ENCODE results near the gene RNF220. TPM values are rescaled to one million over a fixed set of nuclear protein-coding genes. Genes with fewer than 3 reads are reported as not detected.

Gene RNF220
- total RNA-seq, 1 donor from 2014 or later: 47.1 TPM

DNA sequence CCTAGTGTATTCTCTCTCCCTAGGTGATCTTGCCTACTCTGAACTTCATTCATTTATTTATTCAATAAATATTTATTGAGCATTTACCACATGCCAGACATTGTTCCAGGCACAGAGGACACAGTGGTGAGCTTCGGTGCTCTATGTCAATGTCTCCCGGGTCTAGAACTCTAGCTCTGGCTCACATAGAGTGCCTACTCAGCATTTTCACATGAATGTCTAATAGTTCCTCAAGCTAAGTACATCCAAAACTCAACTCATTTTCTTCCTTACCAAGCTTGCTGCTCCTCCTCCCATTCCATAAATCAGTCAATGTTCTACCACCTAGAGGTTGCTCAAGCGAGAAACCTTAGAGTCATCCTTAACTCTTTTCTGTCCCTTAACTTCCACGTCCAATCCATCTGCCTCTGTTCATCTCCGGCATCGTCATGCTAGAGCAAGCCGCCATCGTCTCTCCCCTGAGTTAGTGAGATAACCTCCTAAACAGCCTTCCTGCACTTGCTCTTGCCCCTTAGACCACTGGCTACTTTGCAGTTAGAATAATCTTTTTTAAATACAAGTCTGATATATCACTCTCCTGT, 201.7 kb downstream of the RNF220 start:
- DNase-seq (ENCODE audit: low read depth) (no peak), FAIRE-seq (no peak)
- no peak overlapping the region for H2AFZ ChIP-seq (ENCODE audit: low read depth, low read length)
- H3K4me2 ChIP-seq (ENCODE audit: low read length): no peak overlapping the region
- peaks cover 18% of the 10 kb centered on the region for H3K27me3 ChIP-seq (ENCODE audit: insufficient read depth, low read length)
- H3K36me3 ChIP-seq (ENCODE audit: insufficient read depth, low read length): no peaks in the 10 kb centered on the region
- no peaks in the 10 kb centered on the region for H3K4me1 ChIP-seq (ENCODE audit: insufficient read depth, low read length)
- Mint-ChIP-seq H3K9me3 (ENCODE audit: unreplicated experiment) (peaks cover 1% of the 10 kb centered on the region), H3K4me3 (ENCODE audit: unreplicated experiment) (no peak overlapping the region), H3K27ac (ENCODE audit: unreplicated experiment) (no peak overlapping the region), H3K4me1 (ENCODE audit: low read depth, unreplicated experiment) (no peaks in the 10 kb centered on the region), H3K36me3 (ENCODE audit: low read depth, unreplicated experiment) (no peaks in the 10 kb centered on the region), H3K27me3 (ENCODE audit: low read depth, unreplicated experiment) (peaks cover 23% of the 10 kb centered on the region)
- no peak overlapping the region for H3K4me3 ChIP-seq (ENCODE audit: insufficient read depth, low read depth, low read length)
- no peaks in the 10 kb centered on the region for H4K20me1 ChIP-seq (ENCODE audit: insufficient read depth, low read length)
- H3K9me3 ChIP-seq (ENCODE audit: insufficient read depth, low read depth, low read length): no peaks in the 10 kb centered on the region
- H3K79me2 ChIP-seq (ENCODE audit: insufficient read depth, low read length): no peaks in the 10 kb centered on the region
- TF ChIP-seq, protein P1, sequence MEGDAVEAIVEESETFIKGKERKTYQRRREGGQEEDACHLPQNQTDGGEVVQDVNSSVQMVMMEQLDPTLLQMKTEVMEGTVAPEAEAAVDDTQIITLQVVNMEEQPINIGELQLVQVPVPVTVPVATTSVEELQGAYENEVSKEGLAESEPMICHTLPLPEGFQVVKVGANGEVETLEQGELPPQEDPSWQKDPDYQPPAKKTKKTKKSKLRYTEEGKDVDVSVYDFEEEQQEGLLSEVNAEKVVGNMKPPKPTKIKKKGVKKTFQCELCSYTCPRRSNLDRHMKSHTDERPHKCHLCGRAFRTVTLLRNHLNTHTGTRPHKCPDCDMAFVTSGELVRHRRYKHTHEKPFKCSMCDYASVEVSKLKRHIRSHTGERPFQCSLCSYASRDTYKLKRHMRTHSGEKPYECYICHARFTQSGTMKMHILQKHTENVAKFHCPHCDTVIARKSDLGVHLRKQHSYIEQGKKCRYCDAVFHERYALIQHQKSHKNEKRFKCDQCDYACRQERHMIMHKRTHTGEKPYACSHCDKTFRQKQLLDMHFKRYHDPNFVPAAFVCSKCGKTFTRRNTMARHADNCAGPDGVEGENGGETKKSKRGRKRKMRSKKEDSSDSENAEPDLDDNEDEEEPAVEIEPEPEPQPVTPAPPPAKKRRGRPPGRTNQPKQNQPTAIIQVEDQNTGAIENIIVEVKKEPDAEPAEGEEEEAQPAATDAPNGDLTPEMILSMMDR (IDR thresholded peaks at IDR 0.05; ENCODE audit: insufficient read depth, low read depth, low read length): no peak
- no peak for TF ChIP-seq EZH2 (IDR thresholded peaks at IDR 0.05; ENCODE audit: insufficient read depth, low read length)
- no peak overlapping the region for H3K27ac ChIP-seq (ENCODE audit: low read depth, low read length)
- no peak overlapping the region for H3K9ac ChIP-seq (ENCODE audit: low read length)

DNA sequence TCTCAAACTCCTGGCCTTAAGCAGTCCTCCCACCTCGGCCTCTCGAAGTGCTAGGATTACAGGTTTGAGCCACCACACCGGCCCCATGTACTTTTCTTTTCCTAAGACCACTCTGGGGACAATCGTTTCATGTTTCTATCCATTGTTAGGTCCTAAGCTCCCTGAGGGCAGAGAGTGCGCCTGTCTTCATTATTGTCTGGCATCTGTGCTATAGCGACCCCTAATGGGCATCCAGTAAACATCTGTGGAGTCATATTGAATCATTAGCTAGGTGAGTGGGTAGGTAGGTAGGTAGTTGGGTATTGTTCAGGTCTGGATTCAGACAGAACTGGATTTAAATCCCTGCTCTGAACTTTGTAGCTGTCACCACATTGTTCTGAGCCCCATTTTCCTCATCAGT, 203.1 kb downstream of the RNF220 start:
- Mint-ChIP-seq H3K9me3 (ENCODE audit: unreplicated experiment) (peaks cover 1% of the 10 kb centered on the region), H3K4me1 (ENCODE audit: low read depth, unreplicated experiment) (no peaks in the 10 kb centered on the region), H3K36me3 (ENCODE audit: low read depth, unreplicated experiment) (no peaks in the 10 kb centered on the region), H3K27ac (ENCODE audit: unreplicated experiment) (no peak overlapping the region), H3K4me3 (ENCODE audit: unreplicated experiment) (no peak overlapping the region), H3K27me3 (ENCODE audit: low read depth, unreplicated experiment) (peaks cover 27% of the 10 kb centered on the region)
- no peaks in the 10 kb centered on the region for H3K4me1 ChIP-seq (ENCODE audit: insufficient read depth, low read length)
- H3K4me3 ChIP-seq (ENCODE audit: insufficient read depth, low read depth, low read length): no peak overlapping the region
- no peaks in the 10 kb centered on the region for H3K9me3 ChIP-seq (ENCODE audit: insufficient read depth, low read depth, low read length)
- H3K27ac ChIP-seq (ENCODE audit: low read depth, low read length): no peak overlapping the region
- no peak for DNase-seq (ENCODE audit: low read depth)
- H3K9ac ChIP-seq (ENCODE audit: low read length): no peak overlapping the region
- no peaks in the 10 kb centered on the region for H3K79me2 ChIP-seq (ENCODE audit: insufficient read depth, low read length)
- no peak for FAIRE-seq
- TF ChIP-seq EZH2 (IDR thresholded peaks at IDR 0.05; ENCODE audit: insufficient read depth, low read length): no peak
- TF ChIP-seq, protein P1 (IDR thresholded peaks at IDR 0.05; ENCODE audit: insufficient read depth, low read depth, low read length): peak; percentile 5
- no peaks in the 10 kb centered on the region for H4K20me1 ChIP-seq (ENCODE audit: insufficient read depth, low read length)
- H2AFZ ChIP-seq (ENCODE audit: low read depth, low read length): no peak overlapping the region
- peaks cover 11% of the 10 kb centered on the region for H3K27me3 ChIP-seq (ENCODE audit: insufficient read depth, low read length)
- H3K36me3 ChIP-seq (ENCODE audit: insufficient read depth, low read length): no peaks in the 10 kb centered on the region
- H3K4me2 ChIP-seq (ENCODE audit: low read length): no peak overlapping the region

DNA sequence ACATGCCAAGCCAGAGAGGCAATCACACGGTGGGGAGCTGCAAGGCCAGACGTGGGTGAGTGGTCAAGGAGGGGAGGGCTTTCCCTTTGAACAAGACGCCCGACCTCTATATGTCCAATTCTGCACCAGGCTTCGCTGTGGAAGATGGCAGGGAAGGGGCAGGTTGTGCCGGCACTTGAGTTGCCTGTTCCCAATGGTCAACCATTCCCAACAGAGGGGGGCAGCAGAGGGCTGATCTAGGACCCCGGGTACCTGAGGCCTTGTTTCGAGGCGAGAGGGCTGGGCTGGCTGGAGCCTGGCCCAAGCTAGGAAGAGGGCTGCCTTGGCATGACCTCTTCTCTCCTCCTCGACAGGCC, 204.3 kb downstream of the RNF220 start:
- H3K27me3 ChIP-seq (ENCODE audit: insufficient read depth, low read length): peaks cover 8% of the 10 kb centered on the region
- Mint-ChIP-seq H3K27me3 (ENCODE audit: low read depth, unreplicated experiment) (peaks cover 23% of the 10 kb centered on the region), H3K27ac (ENCODE audit: unreplicated experiment) (no peak overlapping the region), H3K4me3 (ENCODE audit: unreplicated experiment) (no peak overlapping the region), H3K9me3 (ENCODE audit: unreplicated experiment) (peaks cover 1% of the 10 kb centered on the region), H3K4me1 (ENCODE audit: low read depth, unreplicated experiment) (no peaks in the 10 kb centered on the region), H3K36me3 (ENCODE audit: low read depth, unreplicated experiment) (no peaks in the 10 kb centered on the region)
- H4K20me1 ChIP-seq (ENCODE audit: insufficient read depth, low read length): no peaks in the 10 kb centered on the region
- DNase-seq (ENCODE audit: low read depth): no peak
- H3K9me3 ChIP-seq (ENCODE audit: insufficient read depth, low read depth, low read length): no peaks in the 10 kb centered on the region
- H3K36me3 ChIP-seq (ENCODE audit: insufficient read depth, low read length): no peaks in the 10 kb centered on the region
- no peaks in the 10 kb centered on the region for H3K79me2 ChIP-seq (ENCODE audit: insufficient read depth, low read length)
- H3K9ac ChIP-seq (ENCODE audit: low read length): no peak overlapping the region
- H2AFZ ChIP-seq (ENCODE audit: low read depth, low read length): no peak overlapping the region
- H3K4me1 ChIP-seq (ENCODE audit: insufficient read depth, low read length): no peaks in the 10 kb centered on the region
- no peak overlapping the region for H3K4me3 ChIP-seq (ENCODE audit: insufficient read depth, low read depth, low read length)
- FAIRE-seq: no peak
- H3K27ac ChIP-seq (ENCODE audit: low read depth, low read length): no peak overlapping the region
- no peak overlapping the region for H3K4me2 ChIP-seq (ENCODE audit: low read length)
- TF ChIP-seq, protein P1 (IDR thresholded peaks at IDR 0.05; ENCODE audit: insufficient read depth, low read depth, low read length): peak; percentile 32
- TF ChIP-seq EZH2 (IDR thresholded peaks at IDR 0.05; ENCODE audit: insufficient read depth, low read length): no peak

Data from astrocyte (in vitro differentiated cells and primary cell).